Neural cell (in vitro differentiated cells): Measurements from ENCODE around the gene COL6A3. TPM values are rescaled to one million over a fixed set of nuclear protein-coding genes. Genes with fewer than 3 reads are reported as not detected.

ENCODE experiments used
- H2AFZ ChIP-seq: fragments of 200-600, 300-800 bp; sonication (generic), shearing (Covaris generic); 2 replicates; pipeline ENCODE4 v1.6.0; 2014; ENCODE audit warnings: low read depth, mild to moderate bottlenecking, antibody characterized with exemption, low read length, moderate library complexity
- H3F3A ChIP-seq: fragments of 200-600 bp; shearing (Covaris generic); 2 replicates; pipeline ENCODE4 v1.6.1; 2016; ENCODE audit warnings: mild to moderate bottlenecking, moderate library complexity, mixed read lengths, antibody characterized with exemption, low read length; ENCODE audit not compliant: insufficient read depth, poor library complexity, severe bottlenecking
- H3K27ac ChIP-seq: fragments of 200-600, 300-800 bp; sonication (generic), shearing (Covaris generic); 2 replicates; pipeline ENCODE4 v1.5.1; 2014; ENCODE audit warnings: mild to moderate bottlenecking, low read length, moderate library complexity
- H3K27me3 ChIP-seq: fragments of 300-800, 200-600 bp; sonication (generic), shearing (Covaris generic); 2 replicates; pipeline ENCODE4 v1.6.0; 2014; ENCODE audit warnings: mild to moderate bottlenecking, low read depth, low read length, moderate library complexity; ENCODE audit not compliant: insufficient read depth
- H3K36me3 ChIP-seq: fragments of 300-800, 200-600 bp; sonication (generic), shearing (Covaris generic); 2 replicates; pipeline ENCODE4 v1.5.1; 2014; ENCODE audit warnings: mild to moderate bottlenecking, antibody characterized with exemption, low read length, moderate library complexity; ENCODE audit not compliant: insufficient read depth
- H3K4me2 ChIP-seq: fragments of 300-800, 200-600 bp; sonication (generic), shearing (Covaris generic); 2 replicates; pipeline ENCODE4 v1.6.0; 2014; ENCODE audit warnings: mild to moderate bottlenecking, low read length
- H3K4me3 ChIP-seq: fragments of 300-800, 200-600 bp; sonication (generic), shearing (Covaris generic); 2 replicates; pipeline ENCODE4 v1.5.1; 2014; ENCODE audit warnings: mild to moderate bottlenecking, low read length, moderate library complexity
- H3K79me2 ChIP-seq: fragments of 200-600 bp; shearing (Covaris generic); replicated peaks from 2 replicates; pipeline ENCODE4 v1.6.0; 2014; ENCODE audit warnings: mild to moderate bottlenecking, low read length, moderate library complexity; ENCODE audit not compliant: insufficient read depth
- H3K9ac ChIP-seq: fragments of 300-800, 200-600 bp; sonication (generic), shearing (Covaris generic); 2 replicates; pipeline ENCODE4 v1.6.1; 2016; ENCODE audit warnings: mild to moderate bottlenecking, low read length, mixed read lengths
- H3K9me2 ChIP-seq: fragments of 200-600 bp; shearing (Covaris generic); 2 replicates; pipeline ENCODE4 v1.6.1; 2016; ENCODE audit warnings: mild to moderate bottlenecking, low read length, mixed read lengths; ENCODE audit not compliant: insufficient read depth
- H3K9me3 ChIP-seq: fragments of 200-600, 300-800 bp; sonication (generic), shearing (Covaris generic); 2 replicates; pipeline ENCODE4 v1.6.1; 2016; ENCODE audit warnings: mild to moderate bottlenecking, mixed run types, low read length, moderate library complexity, mixed read lengths
- H4K20me1 ChIP-seq: fragments of 200-600 bp; shearing (Covaris generic); 2 replicates; pipeline ENCODE4 v1.6.1; 2016; ENCODE audit warnings: mild to moderate bottlenecking, mixed run types; ENCODE audit not compliant: insufficient read depth
- CTCF ChIP-seq: fragments of 450-650 bp; IDR thresholded peaks from 2 replicates; pipeline ENCODE4 v1.5.1; 2014; ENCODE audit warnings: antibody characterized with exemption, mild to moderate bottlenecking, moderate library complexity; ENCODE audit not compliant: poor library complexity, severe bottlenecking
- EP300 ChIP-seq: fragments of 450-650 bp; conservative IDR thresholded peaks from 2 replicates; pipeline ENCODE4 v1.6.1; 2014; ENCODE audit warnings: antibody characterized with exemption, mild to moderate bottlenecking, moderate library complexity; ENCODE audit not compliant: poor library complexity, severe bottlenecking
- EZH2 ChIP-seq: fragments of 200-600, 300-800 bp; shearing (Covaris generic), sonication (generic); IDR thresholded peaks from 2 replicates; pipeline ENCODE4 v1.6.1; 2014; ENCODE audit warnings: antibody characterized with exemption, low read length, borderline replicate concordance, mild to moderate bottlenecking; ENCODE audit not compliant: insufficient read depth, poor library complexity, severe bottlenecking
- MXI1 ChIP-seq: fragments of 450-650 bp; conservative IDR thresholded peaks from 2 replicates; pipeline ENCODE4 v1.6.1; 2014; ENCODE audit warnings: antibody characterized with exemption, mild to moderate bottlenecking; ENCODE audit not compliant: poor library complexity, severe bottlenecking
- POLR2AphosphoS5 ChIP-seq: IDR thresholded peaks from 2 replicates; pipeline ENCODE4 v1.6.1; 2012
- RAD21 ChIP-seq: fragments of 450-650 bp; conservative IDR thresholded peaks from 2 replicates; pipeline ENCODE4 v1.6.1; 2014; ENCODE audit warnings: antibody characterized with exemption, mild to moderate bottlenecking, moderate library complexity
- REST ChIP-seq: IDR thresholded peaks from 2 replicates; pipeline ENCODE4 v1.6.1; 2012; ENCODE audit warnings: borderline replicate concordance
- SMC3 ChIP-seq: fragments of 450-650 bp; conservative IDR thresholded peaks from 2 replicates; pipeline ENCODE4 v1.6.1; 2014; ENCODE audit warnings: antibody characterized with exemption, mild to moderate bottlenecking, moderate library complexity; ENCODE audit not compliant: poor library complexity
- TAF1 ChIP-seq: IDR thresholded peaks from 2 replicates; pipeline ENCODE4 v1.6.1; 2012; ENCODE audit warnings: low read depth
- polyA plus RNA-seq: library from polyadenylated mRNA; depleted of rRNA; stranded (reverse); fragments of >200 nt; gene quantifications from 2 replicates; pipeline ENCODE4 v1.2.3, GENCODE V29; 2014

The COL6A3 gene
- polyA plus RNA-seq, 1 donor from 2014 or later, result 0.05 TPM

GRCh38 chr2:237351046-237351445 is 62.9 kb downstream of the COL6A3 start:
- TF ChIP-seq EZH2 (no peak), TAF1 (no peak), EP300 (no peak), MXI1 (no peak), POLR2AphosphoS5 (no peak), RAD21 (no peak), CTCF (no peak), REST (no peak), SMC3 (no peak)
- H3K9ac ChIP-seq, result no peak overlapping the region
- H3K9me3 ChIP-seq, result no peaks in the 10 kb centered on the region
- no peaks in the 10 kb centered on the region for H3K79me2 ChIP-seq
- H4K20me1 ChIP-seq, result no peaks in the 10 kb centered on the region
- H3F3A ChIP-seq, result no peaks in the 10 kb centered on the region
- H3K36me3 ChIP-seq, result no peaks in the 10 kb centered on the region
- H3K27ac ChIP-seq, result no peak overlapping the region
- H3K4me3 ChIP-seq, result no peak overlapping the region
- no peaks in the 10 kb centered on the region for H3K27me3 ChIP-seq
- no peak overlapping the region for H2AFZ ChIP-seq
- no peaks in the 10 kb centered on the region for H3K9me2 ChIP-seq
- no peak overlapping the region for H3K4me2 ChIP-seq

GRCh38 chr2:237350597-237350996 is 63.4 kb downstream of the COL6A3 start:
- H3K27ac ChIP-seq, result no peak overlapping the region
- H3K9me2 ChIP-seq, result no peaks in the 10 kb centered on the region
- no peaks in the 10 kb centered on the region for H3F3A ChIP-seq
- no peak for TF ChIP-seq POLR2AphosphoS5
- no peak for TF ChIP-seq RAD21
- TF ChIP-seq EZH2, result no peak
- no peak for TF ChIP-seq TAF1
- no peak for TF ChIP-seq CTCF
- TF ChIP-seq EP300, result no peak
- TF ChIP-seq SMC3, result no peak
- H3K4me3 ChIP-seq, result no peak overlapping the region
- H3K36me3 ChIP-seq, result no peaks in the 10 kb centered on the region
- no peak overlapping the region for H3K4me2 ChIP-seq
- no peaks in the 10 kb centered on the region for H3K27me3 ChIP-seq
- no peaks in the 10 kb centered on the region for H3K9me3 ChIP-seq
- H3K79me2 ChIP-seq, result no peaks in the 10 kb centered on the region
- no peaks in the 10 kb centered on the region for H4K20me1 ChIP-seq
- no peak overlapping the region for H3K9ac ChIP-seq
- no peak overlapping the region for H2AFZ ChIP-seq
